ENCODE data around the gene PACS2. TPM values are rescaled to one million over a fixed set of nuclear protein-coding genes. Genes with fewer than 3 reads are reported as not detected.
"Not testable (repeated sequence)": the region's sequence is repeated elsewhere in the genome, so short reads cannot be mapped to it uniquely, and the experiment has no call there.

Gene PACS2
- total RNA-seq, 1 donor from 2014 or later: 22.5 TPM

DNA sequence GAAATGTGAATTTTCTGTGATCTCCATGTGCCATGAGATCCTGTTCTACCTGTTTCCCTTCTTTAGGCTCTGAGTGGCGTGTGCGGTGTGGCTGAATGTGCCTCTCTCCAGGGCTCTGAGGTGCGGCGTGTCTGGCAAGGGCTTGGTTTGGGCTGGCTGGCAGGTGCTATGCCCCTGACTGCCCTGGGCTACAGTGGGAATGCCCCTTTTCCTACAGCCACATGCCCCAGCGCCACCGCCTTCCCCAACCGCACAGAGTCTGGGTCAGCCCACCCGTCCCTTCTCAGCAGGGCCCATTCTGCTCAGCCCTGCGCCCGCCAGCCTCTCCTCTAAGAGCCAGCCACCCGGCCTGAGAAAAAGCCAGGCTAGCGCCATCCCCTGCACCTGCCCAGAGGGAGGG, 41.5 kb upstream of the PACS2 start:
- Histone ChIP-seq H3K4me2 (no peak overlapping the region), H2AFZ (replicated peaks) (no peak overlapping the region), H3K27ac (no peak overlapping the region), H3K36me3 (no peaks in the 10 kb centered on the region), H4K20me1 (ENCODE audit: low read depth) (peaks cover 8% of the 10 kb centered on the region), H3K9ac (no peak overlapping the region), H3K4me3 (no peak overlapping the region), H3F3A (ENCODE audit: low read depth) (no peaks in the 10 kb centered on the region), H3K9me3 (ENCODE audit: low read depth) (no peaks in the 10 kb centered on the region), H3K27me3 (no peaks in the 10 kb centered on the region), H3K79me2 (ENCODE audit: low read depth) (no peaks in the 10 kb centered on the region), H3K4me1 (no peaks in the 10 kb centered on the region)
- no peak overlapping the region for H3K27ac Mint-ChIP-seq
- H3K36me3 Mint-ChIP-seq: peaks cover 2% of the 10 kb centered on the region
- peaks cover 3% of the 10 kb centered on the region for H3K27me3 Mint-ChIP-seq (ENCODE audit: insufficient read depth, low read depth)
- H3K4me1 Mint-ChIP-seq: peaks cover 15% of the 10 kb centered on the region
- TF ChIP-seq EZH2 (IDR thresholded peaks at IDR 0.05) (no peak), EZH2phosphoT487 (IDR thresholded peaks at IDR 0.05) (no peak)
- TF ChIP-seq, protein P1, sequence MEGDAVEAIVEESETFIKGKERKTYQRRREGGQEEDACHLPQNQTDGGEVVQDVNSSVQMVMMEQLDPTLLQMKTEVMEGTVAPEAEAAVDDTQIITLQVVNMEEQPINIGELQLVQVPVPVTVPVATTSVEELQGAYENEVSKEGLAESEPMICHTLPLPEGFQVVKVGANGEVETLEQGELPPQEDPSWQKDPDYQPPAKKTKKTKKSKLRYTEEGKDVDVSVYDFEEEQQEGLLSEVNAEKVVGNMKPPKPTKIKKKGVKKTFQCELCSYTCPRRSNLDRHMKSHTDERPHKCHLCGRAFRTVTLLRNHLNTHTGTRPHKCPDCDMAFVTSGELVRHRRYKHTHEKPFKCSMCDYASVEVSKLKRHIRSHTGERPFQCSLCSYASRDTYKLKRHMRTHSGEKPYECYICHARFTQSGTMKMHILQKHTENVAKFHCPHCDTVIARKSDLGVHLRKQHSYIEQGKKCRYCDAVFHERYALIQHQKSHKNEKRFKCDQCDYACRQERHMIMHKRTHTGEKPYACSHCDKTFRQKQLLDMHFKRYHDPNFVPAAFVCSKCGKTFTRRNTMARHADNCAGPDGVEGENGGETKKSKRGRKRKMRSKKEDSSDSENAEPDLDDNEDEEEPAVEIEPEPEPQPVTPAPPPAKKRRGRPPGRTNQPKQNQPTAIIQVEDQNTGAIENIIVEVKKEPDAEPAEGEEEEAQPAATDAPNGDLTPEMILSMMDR (IDR thresholded peaks at IDR 0.05): no peak
- H3K9me3 Mint-ChIP-seq: no peaks in the 10 kb centered on the region
- no peak for DNase-seq (ENCODE audit: low spot score)
- no peak overlapping the region for H3K4me3 Mint-ChIP-seq

DNA sequence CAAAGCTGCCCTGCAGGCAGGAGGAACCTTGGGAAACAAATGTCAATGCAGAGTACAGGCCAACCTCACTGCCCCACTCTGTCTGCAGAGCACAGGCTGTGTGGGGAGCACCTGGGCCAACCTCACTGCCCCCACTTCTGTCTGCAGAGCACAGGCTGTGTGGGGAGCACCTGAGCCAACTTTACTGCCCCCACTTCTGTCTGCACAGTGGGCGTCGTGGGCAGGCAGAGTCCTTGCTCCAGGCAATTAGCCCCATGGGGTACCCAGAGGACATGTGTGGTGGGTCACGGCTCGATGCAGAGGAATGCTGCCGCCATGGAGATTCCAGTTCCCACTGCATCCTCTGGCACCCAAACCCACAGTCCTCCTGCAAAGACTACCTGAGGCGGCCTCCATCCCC, 39.9 kb upstream of the PACS2 start:
- no peak overlapping the region for H3K27ac ChIP-seq
- H2AFZ ChIP-seq (replicated peaks): no peak overlapping the region
- H3K9ac ChIP-seq: no peak overlapping the region
- H3K4me2 ChIP-seq: no peak overlapping the region
- peaks cover 10% of the 10 kb centered on the region for H3K79me2 ChIP-seq (ENCODE audit: low read depth)
- no peak for DNase-seq (ENCODE audit: low spot score)
- Mint-ChIP-seq H3K36me3 (no peaks in the 10 kb centered on the region), H3K27me3 (ENCODE audit: insufficient read depth, low read depth) (peaks cover under 1% of the 10 kb centered on the region), H3K27ac (no peak overlapping the region), H3K9me3 (no peaks in the 10 kb centered on the region), H3K4me1 (peaks cover 15% of the 10 kb centered on the region), H3K4me3 (no peak overlapping the region)
- no peak overlapping the region for H3K4me3 ChIP-seq
- no peaks in the 10 kb centered on the region for H3K4me1 ChIP-seq
- peaks cover 8% of the 10 kb centered on the region for H4K20me1 ChIP-seq (ENCODE audit: low read depth)
- no peaks in the 10 kb centered on the region for H3K36me3 ChIP-seq
- H3F3A ChIP-seq (ENCODE audit: low read depth): no peaks in the 10 kb centered on the region
- no peaks in the 10 kb centered on the region for H3K27me3 ChIP-seq
- H3K9me3 ChIP-seq (ENCODE audit: low read depth): no peaks in the 10 kb centered on the region
- TF ChIP-seq, protein P1 (IDR thresholded peaks at IDR 0.05): no peak
- TF ChIP-seq EZH2 (IDR thresholded peaks at IDR 0.05) (no peak), EZH2phosphoT487 (IDR thresholded peaks at IDR 0.05) (no peak)

DNA sequence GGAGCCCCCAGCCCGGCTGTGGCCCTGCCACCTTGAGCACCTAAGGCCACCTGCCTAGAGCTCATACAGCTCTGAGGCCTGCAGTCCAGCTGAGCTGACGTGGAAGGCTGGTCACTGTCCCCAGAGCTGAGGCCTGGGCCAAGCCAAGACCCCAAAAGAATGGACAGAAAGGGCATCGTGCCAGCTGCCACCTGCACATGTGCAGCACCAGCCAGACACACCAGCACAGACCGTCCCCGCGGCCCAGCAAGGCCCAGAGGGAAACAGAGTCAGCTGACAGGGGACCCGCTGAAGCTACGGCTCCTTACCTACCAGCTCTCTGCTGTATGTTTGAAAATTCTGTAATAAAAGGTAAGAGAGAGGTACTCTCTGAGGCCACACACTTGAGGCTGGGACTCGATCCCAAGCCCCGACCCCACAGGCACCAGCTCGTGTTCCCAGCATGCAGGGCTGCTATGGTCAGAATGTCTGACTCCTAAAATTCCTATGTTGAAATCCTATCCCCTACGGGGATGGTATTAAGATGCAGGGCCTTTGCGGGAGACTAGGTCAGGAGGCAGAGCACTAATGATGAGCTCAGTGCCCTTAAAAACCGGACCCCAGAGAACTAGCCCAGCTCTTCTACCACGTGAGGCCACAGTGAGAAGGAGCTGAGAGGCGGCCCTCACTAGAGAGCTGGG, 39.1 kb upstream of the PACS2 start:
- Histone ChIP-seq H3K4me1 (no peaks in the 10 kb centered on the region), H3K9me3 (ENCODE audit: low read depth) (no peaks in the 10 kb centered on the region), H3K9ac (no peak overlapping the region), H3F3A (ENCODE audit: low read depth) (no peaks in the 10 kb centered on the region), H2AFZ (replicated peaks) (no peak overlapping the region), H3K27me3 (no peaks in the 10 kb centered on the region), H3K27ac (no peak overlapping the region), H4K20me1 (ENCODE audit: low read depth) (peaks cover 6% of the 10 kb centered on the region), H3K4me2 (no peak overlapping the region), H3K36me3 (no peaks in the 10 kb centered on the region), H3K4me3 (no peak overlapping the region), H3K79me2 (ENCODE audit: low read depth) (peaks cover 10% of the 10 kb centered on the region)
- no peaks in the 10 kb centered on the region for H3K27me3 Mint-ChIP-seq (ENCODE audit: insufficient read depth, low read depth)
- H3K27ac Mint-ChIP-seq: peak overlapping the region; percentile 90
- peaks cover 18% of the 10 kb centered on the region for H3K4me1 Mint-ChIP-seq
- no peaks in the 10 kb centered on the region for H3K9me3 Mint-ChIP-seq
- H3K4me3 Mint-ChIP-seq: no peak overlapping the region
- TF ChIP-seq EZH2phosphoT487 (IDR thresholded peaks at IDR 0.05): no peak
- no peak for TF ChIP-seq EZH2 (IDR thresholded peaks at IDR 0.05)
- TF ChIP-seq, protein P1 (IDR thresholded peaks at IDR 0.05): no peak
- no peak for DNase-seq (ENCODE audit: low spot score)
- no peaks in the 10 kb centered on the region for H3K36me3 Mint-ChIP-seq

DNA sequence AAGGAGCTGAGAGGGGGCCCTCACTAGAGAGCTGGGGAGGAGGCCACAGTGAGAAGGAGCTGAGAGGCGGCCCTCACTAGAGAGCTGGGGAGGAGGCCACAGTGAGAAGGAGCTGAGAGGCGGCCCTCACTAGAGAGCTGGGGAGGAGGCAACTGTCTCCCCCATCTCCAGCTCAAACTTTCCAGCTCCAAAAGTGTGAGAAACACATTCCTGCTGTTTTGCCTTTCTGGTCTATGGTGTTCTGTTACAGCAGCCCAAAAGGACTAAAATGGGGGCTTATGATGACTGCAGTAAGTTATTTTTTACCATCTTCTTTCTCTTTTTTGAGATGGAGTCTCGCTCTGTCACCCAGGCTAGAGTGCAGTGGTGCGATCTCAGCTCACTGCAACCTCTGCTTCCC, 37.1 kb upstream of the PACS2 start:
- peak overlapping the region; percentile 57 for H3K27ac Mint-ChIP-seq
- H3K9me3 Mint-ChIP-seq; H3K36me3 Mint-ChIP-seq; H3K9ac ChIP-seq; H3F3A ChIP-seq (ENCODE audit: low read depth); H3K27me3 ChIP-seq; H3K4me3 ChIP-seq; H3K27ac ChIP-seq; H3K27me3 Mint-ChIP-seq (ENCODE audit: insufficient read depth, low read depth); H3K4me2 ChIP-seq; H3K36me3 ChIP-seq; H3K4me1 ChIP-seq; H3K4me3 Mint-ChIP-seq; H4K20me1 ChIP-seq (ENCODE audit: low read depth); H2AFZ ChIP-seq (replicated peaks); H3K9me3 ChIP-seq (ENCODE audit: low read depth); DNase-seq (ENCODE audit: low spot score): not testable (repeated sequence)
- peaks cover 10% of the 10 kb centered on the region for H3K79me2 ChIP-seq (ENCODE audit: low read depth)
- H3K4me1 Mint-ChIP-seq: peaks cover 26% of the 10 kb centered on the region
